CD4-positive, alpha-beta T cell treated with Interleukin-10 for 1 hour (primary cell): ENCODE data around the gene FBXO30.

Experiments
- DNase-seq: peaks from one replicate; pipeline ENCODE4 v3.0.0-alpha.2; 2020

The FBXO30 gene

GRCh38 chr6:145815309-145816274, 997 bp upstream of the FBXO30 start:
- no peak for DNase-seq

DNA sequence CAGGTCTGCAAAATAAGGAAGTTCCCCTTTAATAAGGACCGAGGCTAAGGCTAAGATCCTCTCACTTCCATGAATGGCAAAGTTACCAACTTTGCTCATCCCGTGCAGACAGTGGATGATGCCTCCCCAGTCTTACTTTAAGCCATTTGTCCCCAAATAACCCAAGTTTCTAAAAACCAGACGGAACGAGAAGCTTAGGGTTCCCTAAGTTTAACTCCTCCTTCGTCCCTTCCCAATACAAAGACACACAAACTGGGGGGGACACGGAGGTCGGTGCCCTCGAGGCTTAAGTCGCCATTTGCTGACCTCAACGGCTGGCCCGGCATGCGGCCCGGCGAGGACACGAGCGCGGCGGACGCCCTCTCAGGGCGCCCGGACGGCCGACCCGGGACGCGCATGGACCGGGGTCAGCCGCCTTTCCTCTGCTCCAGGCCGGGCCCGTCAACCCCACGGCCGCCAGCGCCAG, 527 bp downstream of the FBXO30 start:
- DNase-seq: peak; percentile 18

DNA sequence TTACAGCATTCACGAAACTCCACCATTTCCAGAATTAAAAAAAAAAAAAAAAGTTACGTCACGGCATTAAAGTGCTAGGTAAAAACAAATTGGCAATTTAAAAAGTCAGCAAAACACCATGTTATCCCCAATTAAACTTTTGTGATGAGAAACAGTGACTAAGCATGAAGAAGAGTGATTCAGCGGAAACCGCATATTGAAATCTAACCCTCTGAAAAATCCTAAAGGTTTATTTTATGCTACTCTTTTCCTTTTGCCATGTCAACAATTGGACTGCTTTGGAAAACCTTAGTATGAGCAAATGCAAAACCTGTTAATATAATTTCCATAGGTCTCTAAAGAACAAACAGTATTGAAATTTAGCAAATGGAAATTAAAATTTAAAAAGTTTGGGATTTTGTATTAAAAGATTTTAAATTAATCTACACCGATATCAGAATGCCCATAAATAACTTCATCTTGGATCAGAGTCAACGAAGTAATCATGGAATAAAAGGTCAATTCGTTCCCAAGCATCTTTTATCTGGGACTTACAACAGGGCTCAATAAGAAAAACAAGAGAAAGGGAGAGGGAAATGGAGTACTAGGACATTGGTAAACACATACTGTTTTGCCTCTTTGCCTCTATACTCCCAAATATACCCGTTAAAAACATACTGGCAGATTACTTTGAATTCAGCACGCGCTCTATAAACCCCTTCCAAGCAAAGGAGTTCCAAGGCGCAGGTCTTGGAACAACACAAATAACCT, 1.1 kb downstream of the FBXO30 start:
- DNase-seq: no peak

GRCh38 chr6:145811741-145812140, 2.9 kb downstream of the FBXO30 start:
- DNase-seq: no peak

GRCh38 chr6:145809785-145810184, 4.8 kb downstream of the FBXO30 start:
- no peak for DNase-seq

- DNase-seq: no peak
Measured at GRCh38 chr6:145809211-145809610, 5.4 kb downstream of the FBXO30 start.

DNA sequence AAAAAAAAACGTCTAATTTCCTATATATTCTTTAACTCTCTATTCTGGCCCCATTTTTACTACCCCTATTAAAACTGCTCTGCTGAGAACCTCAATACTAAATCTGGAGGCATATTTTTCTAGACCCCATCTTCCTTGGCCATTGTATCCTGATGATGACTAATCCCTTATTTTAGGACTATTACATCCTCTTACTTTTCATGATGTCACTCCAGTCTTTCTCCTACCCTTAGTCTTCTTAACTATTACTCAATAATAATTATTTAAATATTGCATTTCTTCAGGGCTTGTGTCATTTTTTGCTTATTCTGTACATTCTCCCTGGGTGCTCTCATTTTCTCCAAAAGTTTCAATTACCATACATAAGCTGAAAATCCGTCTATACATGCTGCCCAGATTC, 6.4 kb downstream of the FBXO30 start:
- DNase-seq: no peak

GRCh38 chr6:145802141-145802540, 12.5 kb downstream of the FBXO30 start:
- DNase-seq: no peak

- no peak for DNase-seq
Measured at GRCh38 chr6:145801021-145801420, 13.6 kb downstream of the FBXO30 start.

DNA sequence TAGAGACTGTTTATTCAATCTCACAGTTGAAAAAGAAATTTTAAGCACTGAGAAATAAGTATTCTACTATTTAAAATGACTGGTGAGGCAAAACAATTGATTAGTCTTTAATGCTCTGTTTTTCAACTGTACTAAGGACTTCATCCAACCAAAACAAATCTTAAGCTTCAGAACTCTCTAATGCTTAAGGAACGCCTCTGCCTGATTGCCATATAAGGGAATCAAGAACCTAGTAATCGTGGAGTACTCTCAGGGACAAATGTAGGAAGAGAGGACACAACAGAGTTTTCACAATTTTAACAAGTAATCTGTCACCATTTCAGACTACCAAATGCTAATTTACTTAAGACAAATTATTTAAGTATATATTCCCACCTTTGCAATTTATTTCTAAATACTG, 16.1 kb downstream of the FBXO30 start:
- DNase-seq: no peak

DNA sequence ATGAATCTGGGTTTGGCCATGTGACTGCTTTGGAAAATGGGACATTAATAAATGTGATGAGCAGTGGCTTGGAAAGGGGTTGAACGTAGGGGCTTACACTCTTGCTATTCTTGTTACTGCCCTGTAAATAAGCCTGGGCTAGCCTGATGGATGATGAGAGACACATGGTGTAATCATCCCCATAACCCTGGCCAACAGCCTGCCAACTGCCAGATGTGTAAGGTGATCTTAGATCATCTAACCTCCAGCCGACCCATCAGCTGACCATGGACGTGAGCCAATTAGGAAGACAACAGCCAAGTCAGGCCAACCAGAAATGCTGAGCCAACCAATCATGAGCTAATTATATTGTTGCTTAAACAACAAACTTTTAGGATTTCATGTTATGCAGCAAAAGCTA, 25.2 kb downstream of the FBXO30 start:
- DNase-seq: no peak

DNA sequence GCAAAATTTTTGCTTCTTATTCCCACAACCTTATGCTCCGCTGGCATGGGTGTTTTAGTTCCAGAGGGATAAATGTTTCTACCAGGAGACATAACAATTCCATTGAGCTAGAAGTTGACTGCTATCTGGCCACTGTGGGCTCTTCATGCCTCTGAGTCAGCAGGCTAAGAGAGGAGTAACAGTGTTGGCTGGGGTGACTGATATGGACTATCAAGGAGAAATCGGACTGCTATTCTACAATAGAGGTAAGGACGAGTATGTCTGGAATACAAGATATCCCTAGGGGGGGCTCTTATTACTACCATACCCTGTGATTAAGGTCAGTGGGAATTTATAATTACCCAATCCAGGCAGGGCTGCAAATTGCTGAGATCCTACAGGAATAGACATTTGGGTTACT, 26.9 kb downstream of the FBXO30 start:
- no peak for DNase-seq

DNA sequence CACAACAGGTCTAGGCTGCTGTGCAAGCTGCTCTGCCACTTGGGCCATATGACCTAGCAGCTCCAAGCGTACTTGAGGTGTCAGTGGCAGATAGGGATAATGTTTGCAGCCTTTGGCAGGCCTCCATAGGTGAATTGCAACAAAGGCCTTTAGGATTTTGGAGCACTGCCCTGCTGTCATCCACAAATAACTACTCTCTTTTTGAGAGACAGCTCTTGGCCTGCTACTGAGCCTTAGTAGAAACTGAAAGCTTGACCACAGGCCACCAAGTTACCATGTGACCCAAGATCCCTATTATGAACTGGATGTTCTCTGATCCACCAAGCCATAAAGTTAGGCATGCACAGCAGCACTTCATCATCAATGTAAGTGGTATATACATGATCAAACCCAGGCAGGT, 29.9 kb downstream of the FBXO30 start:
- DNase-seq: no peak

DNA sequence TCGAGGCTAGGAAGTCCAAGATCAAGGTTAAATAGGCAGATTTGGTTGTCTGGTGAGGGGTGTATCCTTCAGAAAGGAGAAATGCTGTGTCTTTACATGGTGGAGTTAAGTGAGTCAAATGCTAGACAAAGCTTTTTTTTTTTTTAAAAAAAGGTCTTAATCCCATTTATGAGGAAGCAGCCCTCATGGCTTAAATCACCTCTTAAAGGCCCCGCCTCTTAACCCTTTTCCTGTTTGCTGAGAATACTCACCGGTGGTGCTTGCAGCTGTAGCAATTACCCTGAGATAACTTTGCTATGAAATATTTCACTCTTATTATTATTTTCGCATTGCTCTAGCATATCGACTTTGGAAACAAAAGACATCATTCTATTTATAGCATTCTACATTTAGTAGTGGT, 30.8 kb downstream of the FBXO30 start:
- DNase-seq: no peak

GRCh38 chr6:145772846-145773245, 41.7 kb downstream of the FBXO30 start:
- DNase-seq: no peak

GRCh38 chr6:145765449-145765848, 49.1 kb downstream of the FBXO30 start:
- no peak for DNase-seq

- no peak for DNase-seq
Measured at GRCh38 chr6:145763742-145764141, 50.9 kb downstream of the FBXO30 start.

DNA sequence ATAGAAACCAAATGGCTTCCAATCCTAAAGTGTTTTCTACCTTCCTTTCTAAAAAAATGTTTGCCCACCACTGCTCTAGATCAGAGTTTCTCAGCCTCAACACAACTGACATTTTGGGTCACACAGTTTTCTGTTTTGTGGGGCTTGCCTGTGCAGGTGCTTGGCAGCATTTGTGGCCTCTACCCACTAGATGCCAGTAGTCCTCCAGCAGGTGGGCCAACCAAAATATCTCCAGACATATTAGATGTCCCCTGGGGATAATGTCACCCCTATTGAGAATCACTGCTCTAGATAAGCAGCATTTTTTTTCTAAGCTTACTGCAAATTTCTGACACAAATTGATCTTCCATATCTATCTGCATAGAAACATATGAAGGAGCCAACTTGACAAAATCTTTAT, 53.0 kb downstream of the FBXO30 start:
- peak; percentile 15 for DNase-seq

- DNase-seq: no peak
Measured at GRCh38 chr6:145758113-145758512, 56.5 kb downstream of the FBXO30 start.

GRCh38 chr6:145756170-145756662, 58.4 kb downstream of the FBXO30 start:
- no peak for DNase-seq

DNA sequence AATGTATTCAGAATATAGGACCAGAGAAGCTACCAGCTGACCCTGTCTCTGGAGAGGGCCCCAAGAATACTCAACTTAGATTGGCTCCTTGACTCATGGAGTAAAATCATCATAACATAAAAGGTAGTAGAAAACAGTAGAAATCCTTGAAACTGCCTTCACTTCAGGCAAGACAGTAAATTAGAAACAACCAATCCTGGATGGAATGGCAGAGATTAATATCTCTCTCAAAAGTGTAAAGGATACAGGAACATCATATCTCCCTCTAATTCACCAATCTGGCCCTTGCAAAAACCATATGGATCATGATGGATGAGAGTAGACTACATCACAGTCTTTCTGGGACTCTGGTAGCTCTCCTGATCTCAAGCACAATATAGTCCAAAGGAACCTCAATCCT, 58.9 kb downstream of the FBXO30 start:
- no peak for DNase-seq

DNA sequence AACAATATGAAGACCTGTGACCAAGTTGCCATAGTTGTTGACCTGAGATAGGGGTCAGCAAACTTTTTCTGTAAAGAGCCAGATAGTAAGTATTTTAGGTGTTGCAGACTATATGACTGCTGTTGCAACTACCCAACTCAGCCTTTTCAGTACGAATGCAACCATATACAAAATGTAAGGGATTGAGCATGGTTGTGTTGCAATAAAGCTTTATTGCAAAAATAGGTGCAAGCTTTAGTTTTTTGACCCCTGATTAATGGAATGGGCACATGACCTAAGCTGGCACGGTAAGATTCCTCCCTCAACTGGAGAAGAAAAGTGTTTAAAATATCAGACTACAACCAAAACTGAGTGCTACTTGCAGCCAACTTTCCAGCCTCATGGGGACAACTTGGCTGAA, 62.0 kb downstream of the FBXO30 start:
- no peak for DNase-seq

- DNase-seq: no peak
Measured at GRCh38 chr6:145749632-145750031, 65.0 kb downstream of the FBXO30 start.

- DNase-seq: no peak
Measured at GRCh38 chr6:145745861-145746260, 68.7 kb downstream of the FBXO30 start.
